Neural cell (in vitro differentiated cells): ENCODE measurements around the gene LSM14B.
A peak's percentile ranks its signal among the peaks of the same experiment; 100 is the strongest.

Experiments used
- EP300 ChIP-seq: fragments of 450-650 bp; conservative IDR thresholded peaks from 2 replicates; pipeline ENCODE4 v1.6.1; 2014; ENCODE audit warnings: antibody characterized with exemption, mild to moderate bottlenecking, moderate library complexity; ENCODE audit not compliant: poor library complexity, severe bottlenecking
- EZH2 ChIP-seq: fragments of 200-600, 300-800 bp; shearing (Covaris generic), sonication (generic); IDR thresholded peaks from 2 replicates; pipeline ENCODE4 v1.6.1; 2014; ENCODE audit warnings: antibody characterized with exemption, low read length, borderline replicate concordance, mild to moderate bottlenecking; ENCODE audit not compliant: insufficient read depth, poor library complexity, severe bottlenecking
- MXI1 ChIP-seq: fragments of 450-650 bp; conservative IDR thresholded peaks from 2 replicates; pipeline ENCODE4 v1.6.1; 2014; ENCODE audit warnings: antibody characterized with exemption, mild to moderate bottlenecking; ENCODE audit not compliant: poor library complexity, severe bottlenecking
- POLR2AphosphoS5 ChIP-seq: IDR thresholded peaks from 2 replicates; pipeline ENCODE4 v1.6.1; 2012
- RAD21 ChIP-seq: fragments of 450-650 bp; conservative IDR thresholded peaks from 2 replicates; pipeline ENCODE4 v1.6.1; 2014; ENCODE audit warnings: antibody characterized with exemption, mild to moderate bottlenecking, moderate library complexity
- SMC3 ChIP-seq: fragments of 450-650 bp; conservative IDR thresholded peaks from 2 replicates; pipeline ENCODE4 v1.6.1; 2014; ENCODE audit warnings: antibody characterized with exemption, mild to moderate bottlenecking, moderate library complexity; ENCODE audit not compliant: poor library complexity
- TAF1 ChIP-seq: IDR thresholded peaks from 2 replicates; pipeline ENCODE4 v1.6.1; 2012; ENCODE audit warnings: low read depth
- TF ChIP-seq, protein P1 (sequence below): fragments of 450-650 bp; IDR thresholded peaks from 2 replicates; pipeline ENCODE4 v1.5.1; 2014; ENCODE audit warnings: antibody characterized with exemption, mild to moderate bottlenecking, moderate library complexity; ENCODE audit not compliant: poor library complexity, severe bottlenecking
- TF ChIP-seq, protein P2 (sequence below): IDR thresholded peaks from 2 replicates; pipeline ENCODE4 v1.6.1; 2012; ENCODE audit warnings: borderline replicate concordance

DNA sequence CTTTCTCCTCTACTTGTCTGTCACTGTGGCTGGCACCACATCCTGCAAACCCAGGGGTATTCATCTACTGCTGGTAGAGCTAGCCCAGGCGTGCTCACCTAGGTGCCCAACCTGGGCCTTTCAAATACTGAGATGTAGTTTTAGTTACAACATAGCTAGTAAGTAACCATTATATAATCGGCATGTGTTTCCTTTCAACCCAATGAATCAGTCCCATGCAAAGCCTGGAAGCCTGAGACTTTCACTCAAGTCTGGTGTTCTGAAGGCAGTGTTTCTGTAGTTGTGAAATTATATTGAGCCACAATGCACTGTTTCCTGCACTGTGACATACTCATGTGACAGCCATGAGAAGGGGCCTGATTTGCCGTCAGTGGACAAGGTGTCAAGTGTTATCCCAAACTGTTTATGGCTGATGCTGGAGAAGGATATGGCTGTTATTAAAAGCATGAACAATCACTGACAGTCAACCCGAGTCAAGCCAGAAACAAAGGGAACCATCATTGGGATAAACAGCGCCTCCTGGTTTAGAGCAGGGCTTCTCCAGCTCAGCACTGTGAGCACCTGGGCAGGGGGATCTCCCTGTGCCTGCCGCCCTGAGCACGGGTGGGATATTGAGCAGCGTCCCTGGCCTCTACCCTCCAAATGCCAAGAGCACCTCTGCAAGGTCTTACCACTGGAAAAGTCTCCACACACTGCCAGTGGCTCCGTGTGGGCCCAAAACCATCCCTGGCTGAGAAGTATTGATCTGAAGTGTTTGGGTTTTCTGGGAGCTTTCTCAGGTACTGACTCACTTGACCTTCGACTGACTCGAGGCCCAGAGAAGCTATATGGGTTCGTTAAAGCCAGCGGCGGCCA is 19.3 kb downstream of the LSM14B start:
- TF ChIP-seq, protein P1, sequence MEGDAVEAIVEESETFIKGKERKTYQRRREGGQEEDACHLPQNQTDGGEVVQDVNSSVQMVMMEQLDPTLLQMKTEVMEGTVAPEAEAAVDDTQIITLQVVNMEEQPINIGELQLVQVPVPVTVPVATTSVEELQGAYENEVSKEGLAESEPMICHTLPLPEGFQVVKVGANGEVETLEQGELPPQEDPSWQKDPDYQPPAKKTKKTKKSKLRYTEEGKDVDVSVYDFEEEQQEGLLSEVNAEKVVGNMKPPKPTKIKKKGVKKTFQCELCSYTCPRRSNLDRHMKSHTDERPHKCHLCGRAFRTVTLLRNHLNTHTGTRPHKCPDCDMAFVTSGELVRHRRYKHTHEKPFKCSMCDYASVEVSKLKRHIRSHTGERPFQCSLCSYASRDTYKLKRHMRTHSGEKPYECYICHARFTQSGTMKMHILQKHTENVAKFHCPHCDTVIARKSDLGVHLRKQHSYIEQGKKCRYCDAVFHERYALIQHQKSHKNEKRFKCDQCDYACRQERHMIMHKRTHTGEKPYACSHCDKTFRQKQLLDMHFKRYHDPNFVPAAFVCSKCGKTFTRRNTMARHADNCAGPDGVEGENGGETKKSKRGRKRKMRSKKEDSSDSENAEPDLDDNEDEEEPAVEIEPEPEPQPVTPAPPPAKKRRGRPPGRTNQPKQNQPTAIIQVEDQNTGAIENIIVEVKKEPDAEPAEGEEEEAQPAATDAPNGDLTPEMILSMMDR: peak; percentile 62
- TF ChIP-seq TAF1 (no peak), POLR2AphosphoS5 (peak; percentile 34), EZH2 (no peak), EP300 (no peak), SMC3 (peak; percentile 61), MXI1 (peak; percentile 20), RAD21 (no peak)
- TF ChIP-seq, protein P2, sequence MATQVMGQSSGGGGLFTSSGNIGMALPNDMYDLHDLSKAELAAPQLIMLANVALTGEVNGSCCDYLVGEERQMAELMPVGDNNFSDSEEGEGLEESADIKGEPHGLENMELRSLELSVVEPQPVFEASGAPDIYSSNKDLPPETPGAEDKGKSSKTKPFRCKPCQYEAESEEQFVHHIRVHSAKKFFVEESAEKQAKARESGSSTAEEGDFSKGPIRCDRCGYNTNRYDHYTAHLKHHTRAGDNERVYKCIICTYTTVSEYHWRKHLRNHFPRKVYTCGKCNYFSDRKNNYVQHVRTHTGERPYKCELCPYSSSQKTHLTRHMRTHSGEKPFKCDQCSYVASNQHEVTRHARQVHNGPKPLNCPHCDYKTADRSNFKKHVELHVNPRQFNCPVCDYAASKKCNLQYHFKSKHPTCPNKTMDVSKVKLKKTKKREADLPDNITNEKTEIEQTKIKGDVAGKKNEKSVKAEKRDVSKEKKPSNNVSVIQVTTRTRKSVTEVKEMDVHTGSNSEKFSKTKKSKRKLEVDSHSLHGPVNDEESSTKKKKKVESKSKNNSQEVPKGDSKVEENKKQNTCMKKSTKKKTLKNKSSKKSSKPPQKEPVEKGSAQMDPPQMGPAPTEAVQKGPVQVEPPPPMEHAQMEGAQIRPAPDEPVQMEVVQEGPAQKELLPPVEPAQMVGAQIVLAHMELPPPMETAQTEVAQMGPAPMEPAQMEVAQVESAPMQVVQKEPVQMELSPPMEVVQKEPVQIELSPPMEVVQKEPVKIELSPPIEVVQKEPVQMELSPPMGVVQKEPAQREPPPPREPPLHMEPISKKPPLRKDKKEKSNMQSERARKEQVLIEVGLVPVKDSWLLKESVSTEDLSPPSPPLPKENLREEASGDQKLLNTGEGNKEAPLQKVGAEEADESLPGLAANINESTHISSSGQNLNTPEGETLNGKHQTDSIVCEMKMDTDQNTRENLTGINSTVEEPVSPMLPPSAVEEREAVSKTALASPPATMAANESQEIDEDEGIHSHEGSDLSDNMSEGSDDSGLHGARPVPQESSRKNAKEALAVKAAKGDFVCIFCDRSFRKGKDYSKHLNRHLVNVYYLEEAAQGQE: no peak
